Measurements from ENCODE around the gene BCAN. TPM values are rescaled to one million over a fixed set of nuclear protein-coding genes. Genes with fewer than 3 reads are reported as not detected.

The BCAN gene
- total RNA-seq, 4 donors from 2014 or later = 21.9 to 50.1 (median 26.0) TPM

- 25 to 28% methylated on average over 2 of the region's 2 CpGs for WGBS, 2 donors
- no peak for TF ChIP-seq POLR2A (IDR thresholded peaks at IDR 0.05)
- no peak for TF ChIP-seq CTCF (IDR thresholded peaks at IDR 0.05)
- intact Hi-C loops (cut with DNase I; ENCODE audit: low total_unique reads) = no loop called here
- DNase-seq (ENCODE audit: low spot score in 2 of 2) = no peak
- no peak overlapping the region for H3K4me3 ChIP-seq (ENCODE audit: low read depth, poor library complexity, severe bottlenecking)
These were observed 7.0 kb downstream of the BCAN start for GRCh38 chr1:156648951-156649350.

- WGBS, 2 donors = 43 to 44% methylated on average over 15 to 16 of the region's 16 CpGs
- no peak for DNase-seq (ENCODE audit: low spot score in 2 of 2)
- TF ChIP-seq POLR2A (IDR thresholded peaks at IDR 0.05) (no peak), CTCF (IDR thresholded peaks at IDR 0.05) (no peak)
- intact Hi-C loops (cut with DNase I; ENCODE audit: low total_unique reads) = no loop called here
- no peak overlapping the region for H3K4me3 ChIP-seq (ENCODE audit: low read depth, poor library complexity, severe bottlenecking)
These were observed 10.4 kb downstream of the BCAN start for GRCh38 chr1:156652131-156652991.

- TF ChIP-seq POLR2A (IDR thresholded peaks at IDR 0.05) (no peak), CTCF (IDR thresholded peaks at IDR 0.05) (no peak)
- 86% methylated on average over 9 of the region's 9 CpGs for WGBS, 2 donors
- H3K4me3 ChIP-seq (ENCODE audit: low read depth, poor library complexity, severe bottlenecking) = no peak overlapping the region
- intact Hi-C loops (cut with DNase I; ENCODE audit: low total_unique reads) = no loop called here
- DNase-seq (ENCODE audit: low spot score in 2 of 2) = no peak
These were observed 11.1 kb downstream of the BCAN start for GRCh38 chr1:156652992-156653355.

GRCh38 chr1:156654700-156655099, 12.8 kb downstream of the BCAN start:
- no peak overlapping the region for H3K4me3 ChIP-seq (ENCODE audit: low read depth, poor library complexity, severe bottlenecking)
- DNase-seq (ENCODE audit: low spot score in 2 of 2) = no peak
- intact Hi-C loops (cut with DNase I; ENCODE audit: low total_unique reads) = loop anchor here (5.0 kb wide), 1 partner anchor 32 kb away; no protein-coding TSS in a partner anchor
- WGBS, 2 donors = 50 to 55% methylated on average over 1 of the region's 1 CpG
- no peak for TF ChIP-seq CTCF (IDR thresholded peaks at IDR 0.05)
- no peak for TF ChIP-seq POLR2A (IDR thresholded peaks at IDR 0.05)

- TF ChIP-seq POLR2A (IDR thresholded peaks at IDR 0.05) (no peak), CTCF (IDR thresholded peaks at IDR 0.05) (no peak)
These were observed 13.4 kb downstream of the BCAN start for GRCh38 chr1:156655151-156655903.

More at GRCh38 chr1:156655151-156655903, 13.4 kb downstream of the BCAN start:
- no peak overlapping the region for H3K4me3 ChIP-seq (ENCODE audit: low read depth, poor library complexity, severe bottlenecking)
- DNase-seq (ENCODE audit: low spot score in 2 of 2) = no peak
- intact Hi-C loops (cut with DNase I; ENCODE audit: low total_unique reads) = loop anchor here (5.0 kb wide), 1 partner anchor 33 kb away; no protein-coding TSS in a partner anchor
- WGBS, 2 donors = 72 to 76% methylated on average over 2 of the region's 2 CpGs

Measured in lower leg skin (tissue), 4 donors.